ENCODE data around the gene ETV5. TPM values are rescaled to one million over a fixed set of nuclear protein-coding genes. Genes with fewer than 3 reads are reported as not detected.

ETV5 gene
- total RNA-seq (2012; rRNA removed) (20.1 and 25.3 TPM in 2 replicates), polyA plus RNA-seq (2012; rRNA removed) (15.7 TPM in 2 replicates), Bru-seq, nascent RNA (percentile 91 among the genes with signal in this experiment), BruChase-seq, experiment 1, labeled RNA remaining after a 6-hour chase (percentile 71 among the genes with signal in this experiment), BruChase-seq, experiment 2, labeled RNA remaining after a 2-hour chase (percentile 72 among the genes with signal in this experiment)
- 12.3 and 13.0 TPM in 2 replicates for polyA plus RNA-seq (2012; cell fraction: cytosol; rRNA removed)
- 15.5 and 21.8 TPM in 2 replicates for polyA plus RNA-seq (2012; cell fraction: nucleus; rRNA removed; ENCODE audit: low replicate concordance)
- long read RNA-seq, full-length matches to known transcripts, result 4 of 19 reads
- long read RNA-seq, partial matches to known transcripts, result 6 of 19 reads
- long read RNA-seq, other reads (novel, unspliced or antisense), result 9 of 19 reads

GRCh38 chr3:186108941-186109865, at the start of gene ETV5:
ETV5 (minus strand) TSS chr3:186109089; CDS start chr3:186105868, 3,221 bp downstream.
- Histone ChIP-seq H2AK5ac (ENCODE audit: low read depth, low read length) (no peak within 1 kb of the TSS), H4K5ac (ENCODE audit: low read depth, low read length) (peak within 1 kb of the TSS; percentile 62), H2BK120ac (ENCODE audit: low read depth, low read length) (peak within 1 kb of the TSS; percentile 84), H3K56ac (ENCODE audit: extremely low read depth, insufficient read depth, low read length) (peak within 1 kb of the TSS; percentile 88), H3K4ac (ENCODE audit: low read depth, low read length) (peak within 1 kb of the TSS; percentile 83), H3K9ac (ENCODE audit: low read depth, low read length) (peak within 1 kb of the TSS; percentile 78), H3K79me1 (ENCODE audit: low read depth in 1 of 2, low read length in 2 of 2) (peaks cover 10 to 19% of the 10 kb centered on the region in 2 experiments; a peak in 3 of 4 replicates), H3K4me3 (ENCODE audit: insufficient read depth, low read depth, low read length) (peak within 1 kb of the TSS; percentile 99), H4K91ac (ENCODE audit: insufficient read depth, low read depth, low read length) (peak within 1 kb of the TSS; percentile 48), H3K18ac (ENCODE audit: low read depth, low read length) (peak within 1 kb of the TSS; percentile 66), H3K4me2 (ENCODE audit: low read depth, low read length) (peak within 1 kb of the TSS; percentile 78), H3K36me3 (ENCODE audit: control insufficient read depth, insufficient read depth, low read length) (no peaks in the 10 kb centered on the region), H3K9me3 (ENCODE audit: control insufficient read depth, insufficient read depth, low read length) (no peaks in the 10 kb centered on the region), H4K8ac (ENCODE audit: low read depth in 2 of 2, low read length in 2 of 2) (peak within 1 kb of the TSS; percentile 61 to 93), H2BK15ac (ENCODE audit: low read depth, low read length) (peak within 1 kb of the TSS; percentile 75; the same call in 1 of the 3 replicates), H3K4me1 (ENCODE audit: control insufficient read depth, insufficient read depth, low read length) (peaks cover 8% of the 10 kb centered on the region), H3K27me3 (ENCODE audit: control insufficient read depth, insufficient read depth, low read length) (peaks cover 6% of the 10 kb centered on the region), H2AFZ (replicated peaks; ENCODE audit: low read length, poor library complexity) (peak within 1 kb of the TSS; percentile 91), H4K20me1 (ENCODE audit: insufficient read depth, low read length) (no peaks in the 10 kb centered on the region), H3K9me1 (ENCODE audit: insufficient read depth, low read length) (peaks cover 9% of the 10 kb centered on the region), H2BK5ac (ENCODE audit: low read depth, low read length, poor library complexity, severe bottlenecking) (peak within 1 kb of the TSS; percentile 86), H3K14ac (replicated peaks; ENCODE audit: low read depth, low read length) (peak within 1 kb of the TSS; percentile 88), H3K23ac (ENCODE audit: low read depth, low read length) (peak within 1 kb of the TSS; percentile 86), H2AK9ac (replicated peaks; ENCODE audit: low read depth, low read length, poor library complexity) (peak within 1 kb of the TSS; percentile 92), H2BK20ac (ENCODE audit: low read depth, low read length) (peak within 1 kb of the TSS; percentile 2; the same call in 1 of the 2 replicates), H3K27ac (ENCODE audit: insufficient read depth, low read length) (peak within 1 kb of the TSS; percentile 89)
- POLR2A ChIA-PET (ENCODE audit: unreplicated experiment), result interaction anchor here (0.6 kb wide), 1 partner anchor 13 kb away, joined by 3 read pairs; no protein-coding TSS in a partner anchor
- peak; percentile 79 for TF ChIP-seq MAZ (IDR thresholded peaks at IDR 0.05; ENCODE audit: borderline replicate concordance, low read depth, low read length)
- peak; percentile 54 for TF ChIP-seq MAFK (IDR thresholded peaks at IDR 0.05; ENCODE audit: low read depth, low read length)
- peak; percentile 52; the same call in 1 of the 2 replicates for TF ChIP-seq RFX5 (IDR thresholded peaks at IDR 0.05; ENCODE audit: low read depth, low read length)
- no peak; the same call in 1 of the 2 replicates for TF ChIP-seq BHLHE40 (IDR thresholded peaks at IDR 0.05; ENCODE audit: low read depth, low read length)
- peak; percentile 32 for TF ChIP-seq RCOR1 (IDR thresholded peaks at IDR 0.05; ENCODE audit: insufficient replicate concordance, low read length)
- peak; percentile 71; the same call in 1 of the 2 replicates for TF ChIP-seq FOS (IDR thresholded peaks at IDR 0.05; ENCODE audit: low read depth, low read length)
- TF ChIP-seq, protein P1, sequence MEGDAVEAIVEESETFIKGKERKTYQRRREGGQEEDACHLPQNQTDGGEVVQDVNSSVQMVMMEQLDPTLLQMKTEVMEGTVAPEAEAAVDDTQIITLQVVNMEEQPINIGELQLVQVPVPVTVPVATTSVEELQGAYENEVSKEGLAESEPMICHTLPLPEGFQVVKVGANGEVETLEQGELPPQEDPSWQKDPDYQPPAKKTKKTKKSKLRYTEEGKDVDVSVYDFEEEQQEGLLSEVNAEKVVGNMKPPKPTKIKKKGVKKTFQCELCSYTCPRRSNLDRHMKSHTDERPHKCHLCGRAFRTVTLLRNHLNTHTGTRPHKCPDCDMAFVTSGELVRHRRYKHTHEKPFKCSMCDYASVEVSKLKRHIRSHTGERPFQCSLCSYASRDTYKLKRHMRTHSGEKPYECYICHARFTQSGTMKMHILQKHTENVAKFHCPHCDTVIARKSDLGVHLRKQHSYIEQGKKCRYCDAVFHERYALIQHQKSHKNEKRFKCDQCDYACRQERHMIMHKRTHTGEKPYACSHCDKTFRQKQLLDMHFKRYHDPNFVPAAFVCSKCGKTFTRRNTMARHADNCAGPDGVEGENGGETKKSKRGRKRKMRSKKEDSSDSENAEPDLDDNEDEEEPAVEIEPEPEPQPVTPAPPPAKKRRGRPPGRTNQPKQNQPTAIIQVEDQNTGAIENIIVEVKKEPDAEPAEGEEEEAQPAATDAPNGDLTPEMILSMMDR (conservative IDR thresholded peaks at IDR 0.05; ENCODE audit: low read depth, low read length), result 0 out of 2 replicates have a peak, but pooled peaks have one; percentile 1
- TF ChIP-seq NFE2L2 (IDR thresholded peaks at IDR 0.05; ENCODE audit: low read depth, low read length), result peak; percentile 33; the same call in 1 of the 2 replicates
- TF ChIP-seq CEBPB (IDR thresholded peaks at IDR 0.05; ENCODE audit: low read depth, low read length), result peak; percentile 77
- TF ChIP-seq POLR2A (IDR thresholded peaks at IDR 0.05; ENCODE audit: low read depth, low read length), result peak; percentile 97
- no peak for TF ChIP-seq RAD21 (IDR thresholded peaks at IDR 0.05; ENCODE audit: low read length)
- TF ChIP-seq MXI1 (IDR thresholded peaks at IDR 0.05; ENCODE audit: borderline replicate concordance, low read depth, low read length), result peak; percentile 35; the same call in 1 of the 2 replicates
- no peak for TF ChIP-seq SMC3 (IDR thresholded peaks at IDR 0.05; ENCODE audit: low read depth, low read length)
- intact Hi-C loops (cut with micrococcal nuclease), result loop anchor here (2.0 to 10.0 kb wide), 6 partner anchors 126 to 676 kb away; partner anchors contain the start of genes CRYGS, EIF4A2 and TBCCD1
- dilution Hi-C loops (cut with HindIII; ENCODE audit: low sequenced_read_pairs, unreplicated experiment), result no loop called here
- ATAC-seq (ENCODE audit: low read depth) (peak; percentile 90), DNase-seq (peak; percentile 99)
- in situ Hi-C loops (cut with MboI; ENCODE audit: low sequenced_read_pairs), result no loop called here
- WGBS, 2 experiments (ENCODE audit: extremely low coverage in 2 of 2, insufficient read length in 1 of 2), result 0% methylated on average over 13 of the region's 63 CpGs; no CpG with 5 or more reads in 1 of the 2 experiments
- CTCF ChIA-PET, result interaction anchor here (1.1 kb wide), 1 partner anchor 166 kb away, joined by 3 read pairs; no protein-coding TSS in a partner anchor
- no TSS peak for BruUV-seq (replicated peaks)

All from IMR-90 (cell line).